Umbilical cord (tissue), 2 donors: ENCODE results near the gene LRIT2. TPM values are rescaled to one million over a fixed set of nuclear protein-coding genes. Genes with fewer than 3 reads are reported as not detected.
A peak's percentile ranks its signal among the peaks of the same experiment; 100 is the strongest.

Source experiments
- DNase-seq: peaks from one replicate; pipeline ENCODE4 v3.0.0-alpha.2; 2015; ENCODE audit warnings: low spot score
- total RNA-seq: library from RNA; depleted of rRNA; stranded (reverse); fragments of >200 nt; gene quantifications from one replicate; pipeline ENCODE4 v1.2.3, GENCODE V29; 2014; ENCODE audit warnings: low replicate concordance; ENCODE audit not compliant: insufficient read depth

The LRIT2 gene
- total RNA-seq, 1 donor from 2014 or later, result 1.7 TPM

DNA sequence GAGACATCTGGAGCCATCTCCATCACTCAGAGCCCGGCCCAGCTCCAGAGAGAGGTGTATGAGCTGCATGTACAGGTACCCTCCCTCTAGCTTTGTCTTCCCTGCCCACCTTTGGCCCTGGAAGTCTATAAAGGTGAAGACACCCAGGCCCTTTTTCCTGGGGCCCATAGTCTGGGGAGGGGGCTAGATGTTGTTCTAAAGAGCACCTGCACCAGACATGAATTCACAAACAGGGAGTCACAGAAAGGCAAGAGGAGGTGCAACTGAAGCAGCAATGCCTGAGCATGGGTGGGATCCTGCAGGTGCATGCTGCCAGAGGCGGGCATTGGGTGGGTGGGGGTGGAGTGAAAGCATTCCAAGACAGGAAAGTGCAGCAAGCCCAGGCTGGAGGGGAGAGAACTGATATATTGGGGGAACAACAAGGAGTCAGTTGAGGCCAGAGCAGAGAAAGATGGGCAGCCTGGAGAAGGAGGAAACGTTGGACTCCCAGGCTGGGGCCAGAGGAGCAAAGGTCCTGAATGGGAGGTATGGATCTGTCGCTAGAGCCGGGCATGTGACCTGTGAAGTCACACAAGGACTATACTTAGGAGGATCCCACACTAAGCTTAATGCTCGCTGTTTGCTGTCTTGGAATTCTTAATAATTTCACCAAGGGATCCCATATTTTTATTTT lies 19.4 kb downstream of the LRIT2 start:
- DNase-seq, result no peak

DNA sequence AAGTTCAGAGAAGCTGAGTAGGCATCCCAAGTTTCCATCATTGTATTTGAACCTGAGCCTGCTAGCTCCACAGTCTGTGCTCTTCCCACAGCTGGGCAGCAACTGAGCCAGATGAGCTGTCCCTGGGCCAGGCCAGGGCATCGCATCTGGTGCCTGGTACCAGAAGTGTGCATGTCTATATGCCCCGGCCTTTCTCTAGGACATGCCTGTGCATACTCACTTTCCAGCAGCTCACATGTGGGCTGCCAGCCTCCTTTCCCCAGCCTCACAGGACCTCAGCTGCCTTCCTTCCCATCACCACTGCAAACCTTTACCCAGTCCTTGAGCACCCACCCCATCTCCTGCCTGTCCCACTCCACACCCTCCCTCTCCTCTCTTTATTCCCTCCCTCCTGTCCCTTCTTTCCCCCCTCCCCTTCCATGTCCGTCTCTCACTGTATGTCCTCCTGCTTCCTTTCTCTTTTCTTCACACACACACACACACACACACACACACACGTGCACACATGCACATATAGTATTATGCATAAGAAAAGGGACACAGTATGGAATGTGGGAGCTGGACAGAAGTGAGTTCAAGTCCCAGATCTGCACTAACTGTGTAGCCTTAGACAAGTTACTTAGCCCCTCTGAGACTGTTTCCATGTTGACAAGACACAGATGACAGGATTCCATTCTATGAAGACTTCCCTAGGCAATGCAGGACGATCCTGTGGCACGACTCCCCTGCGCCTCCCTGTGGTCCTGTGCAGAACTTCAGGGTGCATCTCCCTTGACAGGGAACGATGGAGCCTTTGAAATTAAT lies 20.1 kb downstream of the LRIT2 start:
- peak; percentile 6 for DNase-seq

DNA sequence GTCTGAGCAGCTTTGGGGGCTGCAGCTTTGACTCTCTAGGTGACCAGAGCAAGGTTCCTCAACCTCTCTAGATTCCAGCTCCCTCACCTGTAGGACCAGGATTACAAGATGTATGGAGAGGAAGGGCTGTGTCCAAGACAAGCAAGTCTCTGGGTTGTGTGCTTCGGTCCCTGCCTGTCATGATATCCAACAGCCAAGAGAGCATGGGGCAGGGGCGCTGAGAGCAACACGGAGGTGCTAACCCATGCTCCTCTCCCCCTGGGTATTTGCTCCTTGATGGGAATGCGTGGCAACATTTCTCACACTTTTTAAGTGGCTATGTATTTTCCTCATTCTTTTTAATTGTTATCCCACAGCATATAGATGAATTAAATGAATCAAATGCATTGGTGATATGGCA lies 20.7 kb downstream of the LRIT2 start:
- no peak for DNase-seq

DNA sequence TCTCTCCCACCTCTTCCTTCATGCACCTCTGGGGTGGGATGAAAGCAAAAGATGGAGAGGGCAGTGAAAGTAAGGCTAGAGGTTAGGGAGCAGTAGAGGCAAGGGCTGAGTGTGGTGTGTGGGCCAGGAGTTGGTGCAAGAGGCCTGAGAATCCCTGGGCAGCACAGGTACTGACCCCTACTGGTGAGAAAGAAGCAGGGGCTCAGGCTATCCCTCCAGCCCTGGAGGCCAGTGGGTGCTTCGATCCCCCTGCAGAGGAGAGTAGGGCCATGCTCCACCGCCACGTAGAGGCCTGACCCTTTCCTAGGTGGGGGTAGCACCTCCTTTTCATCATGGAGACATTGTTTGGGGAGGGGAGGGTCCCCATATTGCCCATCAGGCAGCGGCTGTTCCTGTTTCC lies 21.2 kb downstream of the LRIT2 start:
- no peak for DNase-seq

DNA sequence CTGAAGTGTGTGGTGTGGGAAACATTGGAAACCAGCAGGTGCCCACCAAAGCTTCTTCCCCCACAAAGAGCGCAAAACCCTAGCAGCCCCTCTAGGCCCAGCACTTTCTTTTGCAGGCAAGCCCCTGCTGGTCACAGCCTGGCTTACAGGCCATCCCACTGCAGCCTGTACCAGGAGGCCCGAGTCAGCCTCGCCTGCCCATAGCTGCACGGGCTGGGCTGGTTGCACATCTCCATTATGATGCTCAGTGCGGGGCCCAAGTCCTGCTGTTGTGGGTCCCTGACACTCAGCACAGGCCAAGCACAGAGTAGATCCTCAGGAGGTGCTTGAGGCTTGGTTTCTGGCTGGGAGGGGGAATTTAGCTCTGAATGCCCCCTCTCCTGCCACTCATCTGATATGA lies 23.0 kb downstream of the LRIT2 start:
- DNase-seq, result no peak

DNA sequence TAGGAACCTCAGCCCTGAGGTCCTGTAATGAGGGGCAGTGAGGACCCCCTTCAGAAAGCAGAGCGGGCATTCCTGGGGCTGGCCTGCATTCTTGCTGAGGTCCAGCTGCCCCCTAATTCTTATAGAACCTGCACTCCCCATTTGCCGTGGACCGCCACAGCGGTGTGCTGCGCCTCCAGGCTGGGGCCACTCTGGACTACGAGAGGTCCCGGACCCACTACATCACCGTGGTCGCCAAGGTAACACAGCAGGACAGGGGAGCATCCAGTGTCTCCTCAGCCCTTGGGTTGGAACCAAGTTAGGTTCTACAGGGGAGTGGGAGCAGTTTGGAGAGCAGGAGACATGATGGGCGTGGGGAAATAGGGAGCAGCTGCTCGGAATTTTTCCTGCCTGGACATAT lies 23.7 kb downstream of the LRIT2 start:
- DNase-seq, result no peak

DNA sequence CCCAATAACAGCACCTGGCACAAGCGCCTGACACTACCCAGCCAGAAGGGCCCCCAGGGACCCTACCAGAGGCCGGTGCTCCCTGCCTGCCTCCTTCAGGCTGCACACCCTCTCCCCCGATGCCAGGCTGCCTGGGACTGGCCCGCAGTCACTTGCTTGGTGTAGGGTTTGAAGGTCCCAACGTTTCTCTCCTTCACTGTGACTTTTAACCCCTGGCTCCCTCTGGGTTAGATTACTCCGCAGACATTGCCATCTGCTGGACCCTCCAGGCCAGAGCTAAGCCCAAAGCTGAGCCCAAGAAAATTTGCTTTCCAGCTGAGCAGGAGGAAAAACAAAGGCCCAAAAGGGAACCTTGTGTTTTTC lies 24.1 kb downstream of the LRIT2 start:
- no peak for DNase-seq

DNA sequence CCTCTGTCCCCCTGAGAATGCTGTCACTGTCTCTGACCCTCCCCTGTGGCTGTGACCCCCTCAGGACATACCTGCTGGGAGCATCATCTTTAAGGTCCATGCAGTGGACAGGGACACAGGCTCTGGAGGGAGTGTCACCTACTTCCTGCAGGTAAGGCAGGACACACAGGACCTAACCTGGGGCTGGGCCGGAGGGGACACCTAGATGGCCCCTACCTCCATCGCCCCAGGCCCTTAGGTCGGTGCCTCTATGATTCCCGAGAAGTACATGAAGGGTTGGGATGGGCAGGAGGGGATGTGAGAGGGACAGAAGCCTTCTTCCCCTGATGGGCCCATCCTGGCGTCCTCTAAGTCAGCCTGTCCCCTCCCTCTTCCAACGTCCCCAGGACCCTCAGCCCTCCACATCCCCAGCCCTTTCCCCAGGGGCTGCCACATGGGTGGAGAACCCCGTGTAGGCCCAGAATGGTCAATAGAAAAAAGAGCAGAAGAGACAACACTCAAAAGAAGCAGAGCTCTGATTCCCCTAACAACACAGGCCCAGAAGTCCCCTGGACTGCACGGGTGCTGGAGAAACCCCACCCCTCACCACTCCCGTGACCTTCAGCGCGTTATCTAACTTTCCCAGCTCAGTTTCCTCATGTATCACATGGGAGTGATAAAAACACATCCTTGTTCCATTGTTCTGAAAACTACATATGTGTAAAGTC lies 24.7 kb downstream of the LRIT2 start:
- DNase-seq, result no peak

DNA sequence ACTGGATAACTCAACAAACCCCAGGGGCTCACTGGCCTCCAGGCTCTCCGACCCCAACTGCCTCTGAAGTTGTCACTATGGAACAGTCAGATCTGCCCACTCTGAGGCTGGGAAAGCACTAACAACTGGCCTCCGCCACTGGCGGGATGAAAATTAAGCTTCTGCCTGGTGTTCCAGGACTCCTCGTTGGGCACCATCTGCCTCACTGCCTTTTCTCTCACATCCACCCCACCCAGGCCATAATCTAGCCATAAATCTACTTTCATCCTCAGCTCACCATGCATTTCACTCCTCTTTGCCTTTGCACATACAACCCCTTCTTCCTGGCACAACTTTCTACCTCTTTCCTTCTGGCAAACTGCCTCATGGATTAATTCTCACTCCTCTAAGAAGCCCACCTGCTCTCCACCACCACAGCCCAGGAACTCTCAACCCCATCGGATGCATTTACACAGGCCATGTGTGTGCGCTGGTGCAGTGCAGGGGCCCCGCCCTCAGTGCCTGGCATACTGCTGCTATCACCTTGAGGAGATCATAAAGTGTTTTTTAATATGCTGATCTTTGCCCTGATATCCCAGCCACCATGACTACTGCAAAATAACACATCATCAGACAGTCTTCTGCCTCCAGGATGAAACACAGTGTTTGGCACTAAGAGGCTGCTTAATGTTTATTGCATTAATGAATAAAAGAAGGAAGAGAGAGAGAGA lies 27.0 kb downstream of the LRIT2 start:
- DNase-seq, result no peak

DNA sequence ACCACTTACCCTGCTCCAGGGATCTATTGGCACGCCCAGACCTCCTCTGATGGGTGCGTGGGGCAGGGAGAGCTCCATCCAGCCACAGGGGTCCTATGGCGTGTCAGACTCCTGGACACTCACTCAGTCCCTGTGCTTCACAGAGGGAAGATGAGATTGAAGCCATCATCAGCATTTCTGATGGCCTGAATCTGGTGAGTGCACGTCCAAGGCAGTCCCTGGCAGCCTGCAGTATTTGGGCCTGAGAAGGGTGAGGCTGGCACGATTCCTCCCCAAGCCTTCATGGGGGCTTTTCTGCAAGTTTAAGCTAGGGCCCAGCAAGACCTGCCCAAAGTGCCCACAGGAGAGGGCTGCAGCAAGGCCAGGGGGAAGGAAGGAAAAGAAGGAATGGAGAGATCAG lies 27.7 kb downstream of the LRIT2 start:
- no peak for DNase-seq

DNA sequence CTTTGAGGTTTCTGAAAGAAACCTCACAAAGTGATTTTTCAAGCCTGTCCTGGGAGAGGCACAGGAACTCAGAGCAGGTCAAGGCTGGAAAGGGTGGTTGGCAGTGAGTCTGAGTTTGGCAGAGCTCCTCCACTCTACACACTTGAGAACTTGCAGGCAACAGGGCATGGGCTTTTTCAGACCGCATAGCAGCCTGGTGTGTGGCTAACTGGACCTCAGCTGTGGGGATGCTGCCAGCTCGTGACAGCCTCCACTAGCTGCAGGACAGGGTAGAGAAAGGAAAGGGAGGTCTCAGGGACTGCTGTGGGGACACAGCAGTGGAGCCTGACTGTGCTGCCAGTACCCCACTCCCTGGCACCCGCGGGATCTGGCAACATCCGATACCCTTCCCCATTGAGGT lies 28.4 kb downstream of the LRIT2 start:
- DNase-seq, result no peak

DNA sequence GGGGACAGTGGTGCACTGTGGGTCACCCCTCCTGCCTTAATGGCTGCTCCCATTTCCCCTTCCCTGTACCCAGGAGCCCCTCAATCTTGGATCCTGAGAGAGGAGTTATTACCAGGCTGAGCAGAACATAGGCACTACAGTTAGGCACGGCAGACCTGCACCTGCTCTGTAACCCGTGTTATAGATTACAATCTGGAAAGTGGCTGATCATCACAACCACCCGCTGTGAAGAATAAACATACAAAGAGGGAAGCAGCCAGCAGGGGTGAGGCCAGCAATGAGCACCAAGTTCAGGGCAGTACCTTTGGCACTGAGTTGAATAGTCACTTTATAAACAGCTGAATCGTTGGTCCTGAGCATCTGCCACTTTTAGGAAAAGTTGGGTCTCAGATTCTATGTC lies 29.3 kb downstream of the LRIT2 start:
- no peak for DNase-seq

DNA sequence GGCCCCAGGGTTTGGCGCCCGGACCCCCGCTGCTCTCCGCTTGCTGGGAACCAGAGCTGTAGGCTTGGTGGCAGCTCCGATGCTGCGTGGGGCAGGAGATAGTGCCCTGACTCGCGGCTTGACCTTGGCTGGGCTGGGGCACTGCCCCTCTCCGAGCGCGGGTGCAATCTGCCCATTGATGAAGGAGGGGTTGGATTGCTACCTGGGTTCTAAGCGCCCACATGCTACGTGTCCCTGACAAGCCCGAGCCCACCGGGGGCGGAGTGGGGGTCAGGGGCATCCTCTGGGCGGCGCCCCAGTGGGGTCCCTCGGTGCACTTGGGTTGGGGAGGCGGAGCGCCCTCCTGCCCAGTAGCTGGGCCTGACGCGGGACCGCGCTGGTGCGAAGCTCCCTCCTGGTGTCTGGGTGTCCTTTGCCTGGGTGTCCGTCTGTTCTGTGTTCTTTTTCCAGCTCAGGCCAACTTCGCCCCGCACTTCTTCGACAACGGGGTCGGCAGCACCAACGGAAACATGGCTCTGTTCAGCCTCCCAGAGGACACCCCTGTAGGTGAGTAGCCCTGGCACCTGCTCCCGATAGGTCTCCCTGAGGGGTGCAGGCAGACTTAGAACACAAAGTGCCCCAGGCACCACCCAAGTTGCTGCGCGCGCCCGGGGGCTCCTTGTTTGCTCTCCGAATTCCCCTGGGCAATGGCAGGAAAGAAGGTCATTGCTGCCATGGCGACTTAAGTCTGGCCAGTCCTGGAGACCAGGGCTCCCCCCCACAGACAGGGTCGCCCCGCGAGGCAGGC lies 30.1 kb downstream of the LRIT2 start:
- no peak for DNase-seq

DNA sequence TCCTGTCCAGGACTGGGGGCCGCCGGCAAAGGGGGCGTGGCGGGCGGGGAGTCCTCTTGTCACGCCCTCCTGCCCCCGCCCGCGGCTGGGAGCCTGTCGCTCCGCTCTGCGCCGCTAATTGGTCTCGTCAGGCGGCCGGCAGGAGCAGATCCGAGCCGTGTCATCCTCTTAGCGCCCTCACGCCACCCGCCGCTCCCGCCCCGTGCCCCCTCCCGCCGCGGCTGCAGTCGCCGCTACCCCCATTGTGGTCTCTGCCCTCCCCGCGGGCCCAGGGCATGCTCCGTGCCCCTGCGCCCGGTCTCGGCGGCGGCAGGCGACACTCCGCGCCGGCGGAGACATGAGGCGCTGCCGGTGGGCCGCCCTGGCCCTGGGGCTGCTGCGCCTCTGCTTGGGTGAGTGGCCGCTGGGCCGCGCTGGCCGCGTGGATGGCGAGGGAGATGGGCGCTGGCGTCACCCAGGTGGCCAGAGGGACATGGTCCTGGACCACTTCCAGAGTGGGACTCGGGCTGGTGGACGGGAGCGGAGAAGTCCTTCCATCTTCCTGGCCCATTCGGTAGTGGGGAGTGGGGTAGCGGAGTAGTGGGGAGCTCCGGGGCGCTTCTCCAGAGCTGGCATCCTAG lies 30.8 kb downstream of the LRIT2 start, which contains the start of gene CDHR1:
Gene CDHR1, plus strand, starts transcription at position 114 of the 620 bp plus-strand sequence. Its CDS starts 224 bp downstream, at position 338.
- no peak for DNase-seq

DNA sequence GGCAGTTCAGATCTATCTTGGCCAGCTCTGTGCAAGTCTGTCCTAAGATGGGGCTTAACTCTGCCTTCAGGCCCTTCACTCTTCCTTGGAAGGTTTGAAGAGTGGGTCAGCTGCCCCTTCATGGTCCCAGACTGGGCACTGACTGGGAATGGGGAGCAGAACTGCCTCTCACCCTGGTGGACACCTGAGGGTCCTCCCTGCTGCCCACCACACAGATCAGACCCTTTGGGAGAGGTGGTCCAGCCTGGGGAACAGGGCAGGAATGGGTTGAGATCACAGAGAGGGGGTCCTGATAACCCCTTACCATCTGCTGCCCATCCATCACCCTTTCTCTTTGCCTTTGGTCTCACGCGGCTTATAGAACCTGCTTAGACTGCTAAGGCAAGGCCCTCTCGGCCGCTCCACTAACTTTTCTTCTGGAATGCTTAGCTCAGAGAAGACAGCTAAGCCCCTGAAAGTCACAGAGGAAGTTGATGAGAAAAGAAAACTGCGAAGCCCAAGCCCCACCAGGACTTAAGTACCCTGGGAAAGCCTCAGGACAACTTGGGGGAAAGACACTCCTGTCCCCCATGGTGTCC lies 31.4 kb downstream of the LRIT2 start:
- DNase-seq, result no peak

DNA sequence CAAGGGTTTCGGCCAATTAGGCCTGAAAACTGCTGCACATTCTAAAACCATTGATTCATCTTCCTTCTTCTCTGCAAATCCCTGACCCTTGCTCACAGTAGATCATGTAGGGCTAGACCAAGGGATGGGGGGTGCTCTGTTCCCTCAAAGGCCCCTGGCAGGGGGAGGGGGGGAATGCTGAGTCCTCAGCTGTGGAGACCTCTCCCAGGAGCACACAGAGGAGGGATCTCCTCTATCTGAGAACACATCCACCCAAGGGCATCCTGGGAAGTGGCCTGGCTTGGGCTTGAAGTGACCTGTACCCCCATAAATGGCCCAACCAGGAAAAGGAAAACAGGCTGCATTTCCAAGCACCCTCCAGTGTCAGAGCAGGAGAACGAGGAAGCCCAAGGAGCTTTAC lies 32.0 kb downstream of the LRIT2 start:
- no peak for DNase-seq

DNA sequence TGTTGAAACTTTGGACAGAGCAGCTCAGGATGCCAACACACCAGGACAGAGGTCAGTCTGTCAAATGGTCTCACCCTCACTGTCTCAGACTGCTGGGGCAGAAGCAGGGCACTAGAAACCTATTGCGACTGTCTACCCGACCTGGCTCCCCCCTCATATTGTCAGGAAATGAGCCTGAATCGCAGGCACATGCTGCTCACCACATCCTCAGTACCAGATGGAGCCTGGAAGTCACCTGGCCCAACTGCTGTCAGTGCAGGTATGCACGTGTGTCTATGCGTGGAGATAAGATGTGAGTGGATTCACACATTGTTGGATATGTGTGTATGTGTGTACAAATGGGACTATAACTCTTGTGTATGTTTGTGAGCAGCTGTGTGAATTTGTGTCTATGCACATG lies 34.2 kb downstream of the LRIT2 start:
- no peak for DNase-seq

DNA sequence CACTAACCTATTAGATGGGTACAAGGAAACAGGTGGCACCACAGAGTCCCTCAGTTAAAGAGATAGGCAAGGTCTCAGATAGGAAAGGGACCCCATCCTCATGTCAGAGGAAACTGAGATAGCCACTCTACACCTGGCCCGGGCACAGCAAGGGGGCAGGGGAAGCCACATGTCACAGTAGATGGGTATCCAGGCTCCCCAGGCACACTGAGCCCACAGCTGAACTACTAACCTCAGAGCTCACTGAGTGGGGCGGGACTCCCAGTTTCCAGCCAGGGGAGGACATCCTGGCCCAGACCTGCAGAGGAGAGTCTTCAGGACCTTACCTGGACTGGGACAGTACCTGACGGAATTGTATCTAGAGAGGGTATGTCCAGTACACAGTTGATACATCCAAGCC lies 34.7 kb downstream of the LRIT2 start:
- DNase-seq, result no peak

DNA sequence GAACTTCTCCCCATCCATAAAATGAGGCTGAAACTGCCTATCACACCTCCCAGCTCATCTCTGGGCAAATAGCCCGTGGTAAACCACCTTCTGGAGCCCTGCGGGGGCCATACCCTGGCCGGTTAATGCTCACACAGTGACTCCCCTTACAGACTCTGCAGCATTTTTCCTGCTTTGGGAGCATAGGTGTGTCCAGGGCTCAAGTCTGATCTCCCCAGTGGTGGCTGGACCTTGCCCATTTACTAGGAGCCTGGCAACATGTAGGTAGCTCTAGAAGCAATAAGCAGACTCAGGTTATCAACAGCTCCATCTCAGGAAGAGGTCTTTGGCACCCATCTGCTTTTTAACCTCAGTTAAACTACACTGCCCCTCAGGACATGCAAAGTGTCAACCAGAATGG lies 36.5 kb downstream of the LRIT2 start:
- DNase-seq, result no peak

DNA sequence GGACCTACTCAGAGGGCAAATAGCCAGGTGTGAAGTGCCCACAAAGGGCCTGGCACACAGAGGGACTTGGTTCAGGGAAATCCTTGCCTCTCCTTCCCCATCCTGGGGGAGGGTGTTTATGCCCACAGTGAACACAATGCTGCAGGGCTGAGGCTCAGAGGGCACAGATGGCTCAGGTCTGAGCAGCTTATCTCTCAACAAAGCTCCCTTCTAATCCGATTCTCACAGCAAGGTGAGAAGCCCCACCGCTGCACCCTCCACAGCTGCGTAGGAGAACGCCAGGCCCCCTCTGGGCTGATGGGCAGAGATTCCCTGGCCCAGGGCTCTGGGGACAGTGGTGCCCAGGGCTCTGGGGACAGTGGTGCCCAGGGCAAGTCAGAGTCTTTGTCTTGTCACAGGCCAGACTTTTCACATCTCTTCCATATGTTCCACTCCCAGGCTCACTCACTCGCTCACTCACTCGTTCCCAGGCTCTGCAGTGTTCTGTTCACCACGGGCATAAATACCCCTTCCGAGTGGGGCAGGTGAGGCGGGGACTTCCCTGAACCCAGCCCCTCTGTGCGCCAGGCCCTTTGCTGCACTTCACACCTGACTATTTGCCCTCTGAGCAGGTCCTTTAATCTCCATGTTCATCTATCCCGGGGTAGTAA lies 39.7 kb downstream of the LRIT2 start:
- no peak for DNase-seq
